PC-3 (cell line): ENCODE data around the gene ZNF385A. TPM values are rescaled to one million over a fixed set of nuclear protein-coding genes. Genes with fewer than 3 reads are reported as not detected.

Source experiments
- ATAC-seq: fragments of 200-7000 bp; cut with Tn5 transposase; 2 replicates; pipeline ENCODE4 v1.9.1; 2020; ENCODE audit warnings: mild to moderate bottlenecking, moderate library complexity
- BruUV-seq: library from RNA; stranded (reverse); fragments of 400-500 nt; replicated peaks from 2 replicates; lab custom pipeline; 2021; lab: Mats Ljungman, UMichigan
- CTCF ChIA-PET: fragments of 300-600 bp; sonication (Branson Sonifier 250); formaldehyde crosslinking; loops from one replicate; lab custom pipeline; 2022; ENCODE audit warnings: antibody characterized with exemption; lab: Charles Lee
- POLR2A ChIA-PET: fragments of 300-600 bp; sonication (Branson Sonifier 250); formaldehyde crosslinking; loops from one replicate; lab custom pipeline; 2022; ENCODE audit warnings: antibody characterized with exemption; ENCODE audit not compliant: unreplicated experiment; lab: Charles Lee
- DNase-seq: peaks from one replicate; pipeline ENCODE4 v3.0.0-alpha.2; 2015
- H2AFZ ChIP-seq: fragments of 300-600 bp; sonication (generic); 2 replicates; pipeline ENCODE4 v1.6.0; 2016; ENCODE audit warnings: antibody characterized with exemption, low read length
- H3F3A ChIP-seq: fragments of 300-600 bp; sonication (generic); one replicate; pipeline ENCODE4 v1.6.0; 2017; ENCODE audit warnings: antibody characterized with exemption, low read length, control low read depth, mild to moderate bottlenecking; ENCODE audit not compliant: unreplicated experiment
- H3K27ac ChIP-seq: fragments of 300-600 bp; sonication (generic); 2 replicates; pipeline ENCODE4 v1.5.1; 2016; ENCODE audit warnings: mild to moderate bottlenecking, low read length
- H3K27me3 ChIP-seq: fragments of 300-600 bp; sonication (generic); 2 replicates; pipeline ENCODE4 v1.6.1; 2016; ENCODE audit warnings: low read length, mixed read lengths
- H3K36me3 ChIP-seq: fragments of 300-600 bp; sonication (generic); 2 replicates; pipeline ENCODE4 v1.6.1; 2016; ENCODE audit warnings: low read depth, mixed run types, low read length, mixed read lengths
- H3K4me1 ChIP-seq: fragments of 300-600 bp; sonication (generic); 2 replicates; pipeline ENCODE4 v1.5.1; 2016; ENCODE audit warnings: low read length; ENCODE audit not compliant: insufficient read depth
- H3K4me2 ChIP-seq: fragments of 300-600 bp; sonication (generic); 2 replicates; pipeline ENCODE4 v1.6.0; 2016; ENCODE audit warnings: low read length
- H3K4me3 ChIP-seq: fragments of 300-600 bp; sonication (generic); 2 replicates; pipeline ENCODE4 v1.5.1; 2016; ENCODE audit warnings: mild to moderate bottlenecking, low read length, mixed read lengths
- H3K79me2 ChIP-seq: fragments of 300-600 bp; sonication (generic); 2 replicates; pipeline ENCODE4 v1.6.1; 2017; ENCODE audit warnings: low read length, mixed read lengths
- H3K9ac ChIP-seq: fragments of 300-600 bp; sonication (generic); 2 replicates; pipeline ENCODE4 v1.6.0; 2016; ENCODE audit warnings: mild to moderate bottlenecking, low read length
- H3K9me2 ChIP-seq: fragments of 300-600 bp; sonication (generic); replicated peaks from 2 replicates; pipeline ENCODE4 v1.6.1; 2016; ENCODE audit warnings: mixed run types, low read length, mixed read lengths
- H3K9me3 ChIP-seq: fragments of 300-600 bp; sonication (generic); 2 replicates; pipeline ENCODE4 v1.6.1; 2016; ENCODE audit warnings: low read length, mixed read lengths
- H4K20me1 ChIP-seq: fragments of 300-600 bp; sonication (generic); 2 replicates; pipeline ENCODE4 v1.6.1; 2016; ENCODE audit warnings: low read length, mixed read lengths
- EZH2 ChIP-seq: fragments of 300-600 bp; sonication (generic); IDR thresholded peaks from one replicate; pipeline ENCODE4 v1.6.1; 2017; ENCODE audit warnings: antibody characterized with exemption, mild to moderate bottlenecking, low read length; ENCODE audit not compliant: unreplicated experiment
- EZH2phosphoT487 ChIP-seq: fragments of 300-600 bp; sonication (generic); IDR thresholded peaks from 2 replicates; pipeline ENCODE4 v1.6.1; 2018; ENCODE audit warnings: mild to moderate bottlenecking, antibody characterized with exemption, low read length, borderline replicate concordance
- intact Hi-C: fragments of 100-400 bp; cut with micrococcal nuclease; formaldehyde crosslinking; loops from 2 replicates; pipeline ENCODE4 v1.9.0; 2023
- total RNA-seq: library from RNA; depleted of rRNA; stranded (reverse); fragments of >200 nt; gene quantifications from 2 replicates; pipeline ENCODE4 v1.2.3, GENCODE V29; 2014
- TF ChIP-seq, protein P1 (sequence below): fragments of 300-600 bp; sonication (generic); conservative IDR thresholded peaks from 2 replicates; pipeline ENCODE4 v1.5.1; 2017; ENCODE audit warnings: antibody characterized with exemption, low read depth, mild to moderate bottlenecking, low read length

The ZNF385A gene
- total RNA-seq, 1 experiment from 2014 or later = 1.8 TPM

DNA sequence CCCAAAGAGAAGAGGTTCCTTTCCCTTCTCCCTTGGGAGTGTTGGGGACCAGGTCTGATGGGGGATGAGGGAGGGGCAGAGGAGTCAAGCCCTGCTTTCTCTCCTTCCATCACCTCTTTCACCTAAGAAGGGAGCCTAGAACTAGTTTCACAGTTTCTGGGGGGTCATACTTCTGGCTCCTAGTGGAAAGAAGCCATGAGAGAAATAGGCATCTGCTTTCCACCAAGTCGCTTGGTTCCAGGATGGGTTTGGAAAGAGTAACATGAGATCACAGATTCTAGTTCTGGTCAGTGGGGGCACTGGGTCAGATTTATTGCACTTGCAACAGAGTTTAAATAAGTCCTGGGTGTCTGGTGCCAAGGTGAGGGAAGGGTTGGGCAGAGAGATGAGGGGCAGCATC lies 10.5 kb upstream of the ZNF385A start:
- Histone ChIP-seq H3F3A (no peaks in the 10 kb centered on the region), H2AFZ (no peak overlapping the region), H3K9me3 (no peaks in the 10 kb centered on the region), H3K4me1 (no peaks in the 10 kb centered on the region), H3K9ac (no peak overlapping the region), H3K27ac (no peak overlapping the region), H3K27me3 (no peaks in the 10 kb centered on the region), H3K79me2 (no peaks in the 10 kb centered on the region), H3K36me3 (peaks cover 14% of the 10 kb centered on the region; the same call in 1 of the 2 replicates), H3K9me2 (no peaks in the 10 kb centered on the region), H3K4me3 (no peak overlapping the region), H3K4me2 (no peak overlapping the region), H4K20me1 (no peaks in the 10 kb centered on the region)
- no TSS peak for BruUV-seq
- DNase-seq (no peak), ATAC-seq (no peak)
- ChIA-PET CTCF (no interaction called here), POLR2A (no interaction called here)
- TF ChIP-seq EZH2 (no peak), EZH2phosphoT487 (no peak)
- TF ChIP-seq, protein P1, sequence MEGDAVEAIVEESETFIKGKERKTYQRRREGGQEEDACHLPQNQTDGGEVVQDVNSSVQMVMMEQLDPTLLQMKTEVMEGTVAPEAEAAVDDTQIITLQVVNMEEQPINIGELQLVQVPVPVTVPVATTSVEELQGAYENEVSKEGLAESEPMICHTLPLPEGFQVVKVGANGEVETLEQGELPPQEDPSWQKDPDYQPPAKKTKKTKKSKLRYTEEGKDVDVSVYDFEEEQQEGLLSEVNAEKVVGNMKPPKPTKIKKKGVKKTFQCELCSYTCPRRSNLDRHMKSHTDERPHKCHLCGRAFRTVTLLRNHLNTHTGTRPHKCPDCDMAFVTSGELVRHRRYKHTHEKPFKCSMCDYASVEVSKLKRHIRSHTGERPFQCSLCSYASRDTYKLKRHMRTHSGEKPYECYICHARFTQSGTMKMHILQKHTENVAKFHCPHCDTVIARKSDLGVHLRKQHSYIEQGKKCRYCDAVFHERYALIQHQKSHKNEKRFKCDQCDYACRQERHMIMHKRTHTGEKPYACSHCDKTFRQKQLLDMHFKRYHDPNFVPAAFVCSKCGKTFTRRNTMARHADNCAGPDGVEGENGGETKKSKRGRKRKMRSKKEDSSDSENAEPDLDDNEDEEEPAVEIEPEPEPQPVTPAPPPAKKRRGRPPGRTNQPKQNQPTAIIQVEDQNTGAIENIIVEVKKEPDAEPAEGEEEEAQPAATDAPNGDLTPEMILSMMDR = no peak
- intact Hi-C loops = loop anchor here (1.0 kb wide), 1 partner anchor 44 kb away; no protein-coding TSS in a partner anchor

DNA sequence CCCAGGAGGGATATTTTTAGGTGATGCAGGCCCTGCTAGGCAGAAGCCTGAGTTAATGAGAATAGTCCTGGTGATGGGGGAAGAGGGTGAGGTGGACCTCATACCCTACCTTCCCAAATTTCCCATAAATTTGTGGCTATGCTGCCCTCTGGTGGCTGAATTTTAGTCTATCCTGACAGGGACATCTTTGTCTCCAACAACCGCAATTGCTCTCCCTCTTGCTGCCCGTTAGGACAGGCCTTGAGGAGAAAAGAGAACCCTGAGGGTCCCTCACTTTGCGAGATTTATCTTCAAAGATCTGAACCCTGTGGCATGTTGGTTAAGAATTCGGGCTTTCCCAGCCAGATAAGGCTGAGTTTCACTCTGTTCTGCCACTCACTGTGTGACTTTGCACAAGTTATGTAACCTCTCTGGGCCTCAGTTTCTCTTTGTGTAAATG lies 9.8 kb upstream of the ZNF385A start:
- Histone ChIP-seq H3K9me2 (no peaks in the 10 kb centered on the region), H3K79me2 (no peaks in the 10 kb centered on the region), H2AFZ (no peak overlapping the region), H3K4me3 (no peak overlapping the region), H3K4me2 (no peak overlapping the region), H3F3A (no peaks in the 10 kb centered on the region), H3K9me3 (no peaks in the 10 kb centered on the region), H4K20me1 (no peaks in the 10 kb centered on the region), H3K27me3 (no peaks in the 10 kb centered on the region), H3K36me3 (peaks cover 12% of the 10 kb centered on the region; the same call in 1 of the 2 replicates), H3K4me1 (no peaks in the 10 kb centered on the region), H3K27ac (no peak overlapping the region), H3K9ac (no peak overlapping the region)
- ATAC-seq = peak; percentile 72
- peak; percentile 88 for DNase-seq
- ChIA-PET POLR2A (no interaction called here), CTCF (interaction anchor here (1.0 kb wide), 1 partner anchor 44 kb away, joined by 3 read pairs; no protein-coding TSS in a partner anchor)
- TF ChIP-seq, protein P1 = peak; percentile 87
- TF ChIP-seq EZH2phosphoT487 (no peak), EZH2 (no peak)
- no TSS peak for BruUV-seq
- intact Hi-C loops = loop anchor here (1.0 kb wide), 1 partner anchor 45 kb away; no protein-coding TSS in a partner anchor

DNA sequence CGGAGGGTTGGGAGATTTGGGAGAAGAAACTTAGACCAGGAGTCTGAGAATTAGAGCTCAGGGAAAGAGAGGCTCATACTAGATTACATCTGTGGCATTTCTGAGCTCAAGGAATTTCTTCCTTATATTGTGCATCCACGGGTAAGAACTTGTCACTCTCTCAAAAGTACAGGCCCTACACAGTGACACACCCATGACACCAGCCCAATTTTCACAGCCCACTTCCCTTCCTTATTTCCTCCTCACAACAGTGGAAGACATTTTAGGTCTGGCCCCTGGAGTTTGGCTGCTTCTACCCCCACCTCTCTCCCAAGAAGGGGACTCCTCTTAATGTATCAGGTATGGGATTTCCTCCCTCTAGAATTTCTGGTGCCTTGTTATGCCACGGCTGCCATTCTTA lies 9.2 kb upstream of the ZNF385A start:
- Histone ChIP-seq H3K9ac (no peak overlapping the region), H3K9me3 (no peaks in the 10 kb centered on the region), H3K4me2 (no peak overlapping the region), H2AFZ (no peak overlapping the region), H3K36me3 (peaks cover 11% of the 10 kb centered on the region; the same call in 1 of the 2 replicates), H3F3A (no peaks in the 10 kb centered on the region), H3K79me2 (no peaks in the 10 kb centered on the region), H3K9me2 (no peaks in the 10 kb centered on the region), H3K4me3 (no peak overlapping the region), H3K4me1 (no peaks in the 10 kb centered on the region), H4K20me1 (no peaks in the 10 kb centered on the region), H3K27me3 (no peaks in the 10 kb centered on the region), H3K27ac (no peak overlapping the region)
- intact Hi-C loops = loop anchor here (1.0 kb wide), 1 partner anchor 46 kb away; no protein-coding TSS in a partner anchor
- DNase-seq (no peak), ATAC-seq (no peak)
- ChIA-PET CTCF (interaction anchor here (0.6 to 1.0 kb wide), 4 partner anchors 23 to 164 kb away, joined by 3 to 5 read pairs (median 4); no protein-coding TSS in a partner anchor), POLR2A (no interaction called here)
- no TSS peak for BruUV-seq
- TF ChIP-seq EZH2phosphoT487 (no peak), EZH2 (no peak)
- TF ChIP-seq, protein P1 = no peak
